ENCODE results near the gene WDR91.
"Not testable (repeated sequence)": the region's sequence is repeated elsewhere in the genome, so short reads cannot be mapped to it uniquely, and the experiment has no call there.

WDR91 gene

GRCh38 chr7:135175931-135176330, 35.4 kb downstream of the WDR91 start:
- DNase-seq = no peak

GRCh38 chr7:135174941-135175340, 36.4 kb downstream of the WDR91 start:
- no peak for DNase-seq

- not testable (repeated sequence) for DNase-seq
These were observed 37.4 kb downstream of the WDR91 start for GRCh38 chr7:135173916-135174315.

GRCh38 chr7:135171581-135172291, 39.6 kb downstream of the WDR91 start:
- DNase-seq = not testable (repeated sequence)

- not testable (repeated sequence) for DNase-seq
These were observed 40.3 kb downstream of the WDR91 start for GRCh38 chr7:135170998-135171481.

- DNase-seq = peak; percentile 94
These were observed 40.9 kb downstream of the WDR91 start, which contains the start of gene CYREN for GRCh38 chr7:135170274-135170997. CYREN (minus strand) TSS chr7:135170707; CDS start chr7:135168922, 1,785 bp downstream.

- peak; percentile 22 for DNase-seq
These were observed 41.4 kb downstream of the WDR91 start for GRCh38 chr7:135169964-135170273.

GRCh38 chr7:135169141-135169963, 42.0 kb downstream of the WDR91 start:
- peak; percentile 68 for DNase-seq

- DNase-seq = no peak
These were observed 42.7 kb downstream of the WDR91 start for GRCh38 chr7:135168489-135169140.

GRCh38 chr7:135168001-135168400, 43.3 kb downstream of the WDR91 start:
- no peak for DNase-seq

GRCh38 chr7:135167365-135167917, 43.9 kb downstream of the WDR91 start:
- DNase-seq = no peak

- DNase-seq = no peak
These were observed 44.9 kb downstream of the WDR91 start for GRCh38 chr7:135166338-135166990.

- DNase-seq = no peak
These were observed 45.5 kb downstream of the WDR91 start for GRCh38 chr7:135165862-135166261.

- DNase-seq = no peak
These were observed 46.8 kb downstream of the WDR91 start for GRCh38 chr7:135164357-135165061.

- DNase-seq = no peak
These were observed 48.8 kb downstream of the WDR91 start for GRCh38 chr7:135162382-135163001.

- no peak for DNase-seq
These were observed 49.7 kb downstream of the WDR91 start for GRCh38 chr7:135161669-135162068.

GRCh38 chr7:135160858-135161653, 50.3 kb downstream of the WDR91 start:
- DNase-seq = no peak

GRCh38 chr7:135160098-135160857, 51.0 kb downstream of the WDR91 start:
- DNase-seq = no peak
